Measurements from ENCODE around the gene GABRP.

DNA sequence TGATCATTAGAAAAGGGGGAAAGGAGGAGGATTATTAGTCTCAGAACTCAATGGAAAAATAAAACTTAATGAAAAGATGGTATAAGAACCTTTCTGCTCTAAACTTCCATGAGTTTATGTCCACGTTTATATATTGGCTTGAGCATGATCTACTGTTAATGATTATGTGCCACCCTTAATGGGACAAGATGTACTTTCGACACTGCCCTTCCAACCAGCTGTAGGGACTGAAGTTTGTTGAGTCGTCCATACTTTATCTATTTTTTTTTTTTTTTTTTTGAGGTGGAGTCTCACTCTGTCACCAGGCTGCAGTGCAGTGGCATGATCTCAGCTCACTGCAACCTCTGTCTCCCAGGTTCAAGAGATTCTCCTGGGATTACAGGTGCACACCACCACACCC is 25.0 kb upstream of the GABRP start:
- TF ChIP-seq, protein P1, sequence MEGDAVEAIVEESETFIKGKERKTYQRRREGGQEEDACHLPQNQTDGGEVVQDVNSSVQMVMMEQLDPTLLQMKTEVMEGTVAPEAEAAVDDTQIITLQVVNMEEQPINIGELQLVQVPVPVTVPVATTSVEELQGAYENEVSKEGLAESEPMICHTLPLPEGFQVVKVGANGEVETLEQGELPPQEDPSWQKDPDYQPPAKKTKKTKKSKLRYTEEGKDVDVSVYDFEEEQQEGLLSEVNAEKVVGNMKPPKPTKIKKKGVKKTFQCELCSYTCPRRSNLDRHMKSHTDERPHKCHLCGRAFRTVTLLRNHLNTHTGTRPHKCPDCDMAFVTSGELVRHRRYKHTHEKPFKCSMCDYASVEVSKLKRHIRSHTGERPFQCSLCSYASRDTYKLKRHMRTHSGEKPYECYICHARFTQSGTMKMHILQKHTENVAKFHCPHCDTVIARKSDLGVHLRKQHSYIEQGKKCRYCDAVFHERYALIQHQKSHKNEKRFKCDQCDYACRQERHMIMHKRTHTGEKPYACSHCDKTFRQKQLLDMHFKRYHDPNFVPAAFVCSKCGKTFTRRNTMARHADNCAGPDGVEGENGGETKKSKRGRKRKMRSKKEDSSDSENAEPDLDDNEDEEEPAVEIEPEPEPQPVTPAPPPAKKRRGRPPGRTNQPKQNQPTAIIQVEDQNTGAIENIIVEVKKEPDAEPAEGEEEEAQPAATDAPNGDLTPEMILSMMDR (IDR thresholded peaks at IDR 0.05), result no peak
- TF ChIP-seq ZFX (IDR thresholded peaks at IDR 0.05; ENCODE audit: borderline replicate concordance), result no peak

Data from 22Rv1 (cell line).